RCC 7860 (cell line): Measurements from ENCODE around the gene SAXO1.

Source experiments
- DNase-seq: peaks from one replicate; pipeline ENCODE4 v3.0.0-alpha.2; 2015; ENCODE audit warnings: low spot score
- FAIRE-seq: peaks from 2 replicates; lab custom pipeline; 2012; peaks lifted over from hg19 to GRCh38; lab: Jason Lieb, UNC

Gene SAXO1

DNA sequence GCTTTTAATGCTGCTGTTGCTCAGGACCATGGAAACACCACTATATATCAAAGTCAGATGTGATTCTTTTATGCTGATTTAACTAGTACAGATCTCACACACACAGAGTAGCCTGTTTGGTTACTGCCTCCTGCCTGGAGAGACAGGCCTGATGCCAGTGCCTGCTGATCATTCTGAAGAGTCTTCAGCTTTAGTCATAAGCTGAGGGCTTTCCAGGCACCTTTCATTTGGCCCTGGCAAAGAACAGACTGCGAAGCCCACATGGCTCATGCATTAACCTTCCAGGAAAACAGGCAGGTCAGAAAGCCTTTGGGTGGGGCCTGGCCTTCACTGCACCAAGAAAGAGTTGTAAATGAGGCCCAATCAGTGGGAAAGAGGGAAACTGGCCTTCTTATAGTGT, 144.7 kb downstream of the SAXO1 start:
- FAIRE-seq (no peak), DNase-seq (no peak)

DNA sequence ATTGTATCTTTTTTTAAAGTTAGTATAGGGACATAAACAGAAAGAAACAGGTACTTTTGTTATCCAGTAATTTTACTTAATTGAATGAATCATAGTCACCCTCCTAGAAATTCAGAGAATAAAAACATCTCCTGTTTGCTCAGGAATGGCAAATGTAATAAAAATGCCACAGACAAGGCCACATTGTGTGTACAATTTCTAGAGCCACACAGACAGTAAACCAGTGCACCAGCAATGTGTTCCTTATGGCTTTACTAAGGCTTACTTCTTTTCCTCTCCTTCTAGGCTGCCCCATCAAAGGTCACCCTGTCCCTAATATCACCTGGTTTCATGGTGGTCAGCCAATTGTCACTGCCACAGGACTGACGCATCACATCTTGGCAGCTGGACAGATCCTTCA, 145.5 kb downstream of the SAXO1 start:
- DNase-seq: no peak
- FAIRE-seq: no peak

DNA sequence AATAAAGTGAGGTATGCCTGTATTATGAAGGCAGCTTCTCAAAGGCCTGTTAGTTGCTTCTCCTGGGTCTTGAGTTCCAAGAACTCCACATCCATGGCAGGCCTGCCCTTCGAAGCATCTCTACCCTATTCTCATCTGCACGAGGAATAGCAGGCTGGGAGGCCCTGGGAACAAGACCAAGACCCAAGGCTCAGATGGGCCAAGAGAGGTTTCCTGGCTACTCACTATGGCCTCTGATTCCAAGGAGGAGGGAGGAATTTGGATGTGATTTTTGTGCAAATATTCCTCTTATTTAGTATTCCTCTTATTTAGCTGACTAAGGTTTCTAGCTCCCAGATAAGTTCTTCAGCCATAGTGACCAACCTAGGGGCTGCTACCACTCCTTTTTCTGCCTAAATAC, 151.3 kb downstream of the SAXO1 start:
- FAIRE-seq: no peak
- DNase-seq: no peak

DNA sequence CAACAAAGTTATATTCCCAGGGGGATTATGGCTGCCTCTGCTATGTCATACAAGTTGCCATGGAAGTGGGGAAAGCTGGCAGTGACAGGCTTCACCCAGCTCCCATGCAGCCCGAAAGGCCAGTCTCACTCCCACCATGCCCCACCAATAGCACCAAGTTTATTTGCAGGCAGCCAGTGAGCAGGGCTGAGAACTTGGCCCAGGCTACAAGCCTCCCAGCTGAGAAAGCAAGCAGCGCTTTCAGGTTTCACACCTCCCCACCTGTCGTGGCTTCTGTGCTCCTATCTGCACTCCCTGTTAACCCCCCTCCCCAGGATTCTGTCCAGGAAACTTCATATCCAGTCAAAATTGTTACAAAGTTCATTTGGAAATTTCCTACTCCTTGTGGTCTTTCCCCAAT, 155.0 kb downstream of the SAXO1 start:
- no peak for DNase-seq

More for the DNA sequence above, 155.0 kb downstream of the SAXO1 start:
- no peak for FAIRE-seq
